Stimulated activated CD8-positive, alpha-beta memory T cell treated with anti-CD3 and anti-CD28 coated beads, Interleukin-7, amount 100 ng/mL, for 1 hour (primary cell): ENCODE results near the gene DYRK2.
"Not testable (repeated sequence)": the region's sequence is repeated elsewhere in the genome, so short reads cannot be mapped to it uniquely, and the experiment has no call there.

ENCODE experiments used
- DNase-seq, 2 donors: peaks; one replicate each; pipeline ENCODE4 v3.0.0-alpha.2; 2020; ENCODE audit warnings: low read depth in 2 of 2

The DYRK2 gene

DNA sequence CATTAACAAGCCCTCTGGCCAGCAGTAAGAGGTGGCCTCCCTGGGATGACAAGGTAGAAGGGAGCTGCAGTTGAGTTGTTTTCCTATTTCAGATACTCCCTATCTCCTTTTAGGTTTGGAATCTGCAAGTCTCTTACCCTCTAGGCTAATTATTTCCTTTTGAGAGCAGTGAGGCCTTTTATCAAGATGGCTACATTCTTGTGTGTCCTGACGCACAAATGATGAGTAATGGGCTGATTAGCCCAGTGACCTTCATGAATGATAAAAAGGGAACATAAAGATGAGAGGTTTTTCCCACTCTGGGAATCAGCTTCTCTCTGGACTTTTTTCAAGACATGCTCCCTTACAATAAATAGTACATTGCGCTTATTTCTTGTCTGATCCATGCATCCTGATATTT is 22.9 kb downstream of the DYRK2 start:
- DNase-seq: no peak

DNA sequence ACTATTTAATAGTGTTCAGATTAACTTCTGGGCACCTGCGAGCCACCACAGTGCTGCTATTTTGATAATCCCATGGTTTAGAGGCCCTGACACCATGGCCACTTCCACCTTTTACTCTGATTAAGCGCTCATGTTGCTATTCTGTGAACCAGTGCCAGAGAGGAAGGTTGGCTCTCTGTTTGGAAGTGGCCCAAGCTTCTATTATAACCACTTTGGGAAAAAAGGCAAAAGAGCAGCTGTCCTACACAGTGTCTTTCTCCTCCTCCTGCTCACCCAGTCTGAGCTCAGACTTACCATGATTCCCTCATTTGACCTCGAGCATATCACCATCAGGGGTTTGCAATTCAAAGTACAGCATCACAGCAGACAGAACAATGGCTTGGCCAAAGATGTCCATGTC is 23.3 kb downstream of the DYRK2 start:
- no peak for DNase-seq

DNA sequence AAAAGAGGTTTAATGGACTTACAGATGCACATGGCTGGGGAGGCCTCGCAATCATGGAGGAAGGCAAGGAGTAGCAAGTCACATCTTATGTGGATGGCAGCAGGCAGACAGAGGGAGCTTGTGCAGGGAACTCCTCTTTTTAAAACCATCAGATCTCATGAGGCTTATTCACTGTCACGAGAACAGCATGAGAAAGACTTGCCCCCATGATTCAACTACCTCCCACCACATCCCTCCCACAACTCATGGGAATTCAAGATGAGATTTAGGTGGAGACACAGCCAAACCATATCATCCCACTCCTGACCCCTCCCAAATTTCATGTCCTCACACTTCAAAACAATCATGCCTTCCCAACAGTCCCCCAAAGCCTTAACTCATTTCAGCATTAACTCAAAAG is 24.0 kb downstream of the DYRK2 start:
- not testable (repeated sequence) for DNase-seq

DNA sequence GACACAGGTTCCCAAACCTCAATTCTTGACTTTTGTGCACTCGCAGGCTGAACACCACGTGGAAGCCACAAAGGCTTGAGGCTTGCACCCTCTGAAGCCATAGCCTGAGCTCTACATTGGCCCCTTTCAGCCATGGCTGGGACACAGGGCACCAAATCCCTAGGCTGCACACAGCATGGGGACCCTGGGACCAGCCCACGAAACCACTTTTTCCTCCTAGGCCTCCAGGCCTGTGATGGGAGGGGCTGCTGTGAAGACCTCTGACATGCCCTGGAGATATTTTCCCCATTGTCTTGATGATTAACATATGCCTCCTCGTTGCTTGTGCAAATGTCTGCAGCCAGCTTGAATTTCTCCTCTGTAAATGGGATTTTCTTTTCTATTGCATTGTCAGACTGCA is 25.0 kb downstream of the DYRK2 start:
- DNase-seq: not testable (repeated sequence)

DNA sequence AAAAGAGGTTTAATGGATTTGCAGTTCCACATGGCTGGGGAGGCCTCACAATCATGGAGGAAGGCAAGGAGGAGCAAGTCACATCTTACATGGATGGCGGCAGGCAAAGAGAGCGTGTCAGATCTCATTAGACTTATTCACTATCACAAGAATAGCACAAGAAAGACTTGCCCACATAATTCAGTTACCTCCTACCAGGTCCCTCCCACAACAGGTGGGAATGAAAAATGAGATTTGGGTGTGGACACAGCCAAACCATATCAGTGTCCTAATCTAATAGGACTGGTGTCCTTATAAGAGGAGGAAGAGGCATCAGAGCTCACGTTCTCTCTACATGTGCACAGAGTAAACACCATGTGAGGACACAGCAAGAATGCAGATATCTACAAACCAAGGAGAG is 25.9 kb downstream of the DYRK2 start:
- no peak for DNase-seq

DNA sequence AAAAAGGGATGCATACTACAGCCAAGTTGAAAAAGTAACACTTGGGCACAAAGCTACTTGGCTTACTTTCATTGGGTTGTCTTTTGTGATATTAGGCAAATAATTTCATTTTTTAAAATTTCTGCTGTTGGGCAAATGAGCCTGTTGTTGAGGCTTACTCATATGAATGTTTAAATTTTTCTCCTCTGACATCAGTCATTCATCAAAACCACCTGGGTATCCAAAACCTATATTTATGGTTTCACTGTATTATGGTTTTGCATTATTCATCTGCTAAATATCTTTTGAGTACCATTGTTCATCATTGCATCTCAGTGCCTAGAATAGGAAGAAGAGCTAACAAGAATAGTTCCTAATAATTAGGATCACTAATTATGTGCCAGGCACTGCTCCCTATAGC is 28.1 kb downstream of the DYRK2 start:
- no peak for DNase-seq

DNA sequence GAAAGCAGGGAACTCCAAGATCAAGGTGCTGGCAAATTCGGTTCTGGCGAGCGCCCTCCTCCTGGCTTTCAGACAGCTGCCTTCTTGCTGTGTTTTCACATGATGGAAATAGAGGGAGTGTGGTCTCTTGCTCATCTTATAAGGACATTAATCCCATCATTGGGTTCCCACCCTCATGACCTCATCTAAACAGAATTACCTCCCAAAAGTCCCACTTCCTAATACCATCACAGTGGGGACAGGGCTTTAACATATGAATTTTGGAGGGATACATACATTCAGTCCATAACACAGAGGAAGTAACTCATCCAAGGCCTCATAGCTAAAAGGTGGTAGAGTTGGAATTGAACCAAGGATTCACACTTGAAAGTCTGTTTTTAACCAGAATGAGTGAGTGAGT is 28.6 kb downstream of the DYRK2 start:
- no peak for DNase-seq

DNA sequence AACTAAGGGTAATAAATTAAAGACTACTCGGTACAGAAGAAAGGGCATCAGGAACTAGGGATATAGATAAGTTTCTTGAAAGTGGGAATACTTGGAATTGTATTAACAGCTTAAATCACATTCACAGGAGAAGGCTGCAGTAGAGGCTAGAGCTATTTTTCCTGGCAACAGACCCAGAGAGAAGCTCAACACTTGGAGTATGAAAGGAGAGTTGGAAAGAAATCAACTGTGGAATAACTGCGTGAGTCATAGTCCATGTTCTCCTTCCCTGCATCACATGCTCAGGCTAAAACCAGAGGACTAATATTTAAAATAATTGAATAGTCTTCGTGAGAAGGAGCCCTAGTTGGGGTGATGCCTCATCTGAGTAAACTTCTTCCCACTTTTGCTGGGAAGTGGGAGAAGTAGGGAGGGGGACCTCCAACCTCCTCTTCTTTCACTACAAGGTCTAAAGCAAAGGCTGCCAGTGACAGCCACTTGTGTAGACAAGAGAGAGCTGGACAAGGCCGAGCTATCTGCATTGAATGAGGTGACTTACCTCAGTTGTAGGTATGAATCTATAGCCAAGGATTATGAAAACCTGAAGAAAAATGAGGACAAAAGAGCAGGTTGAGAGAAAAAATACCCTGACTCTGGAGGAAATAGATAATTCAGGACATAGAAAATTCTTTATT is 32.7 kb downstream of the DYRK2 start:
- DNase-seq: no peak

DNA sequence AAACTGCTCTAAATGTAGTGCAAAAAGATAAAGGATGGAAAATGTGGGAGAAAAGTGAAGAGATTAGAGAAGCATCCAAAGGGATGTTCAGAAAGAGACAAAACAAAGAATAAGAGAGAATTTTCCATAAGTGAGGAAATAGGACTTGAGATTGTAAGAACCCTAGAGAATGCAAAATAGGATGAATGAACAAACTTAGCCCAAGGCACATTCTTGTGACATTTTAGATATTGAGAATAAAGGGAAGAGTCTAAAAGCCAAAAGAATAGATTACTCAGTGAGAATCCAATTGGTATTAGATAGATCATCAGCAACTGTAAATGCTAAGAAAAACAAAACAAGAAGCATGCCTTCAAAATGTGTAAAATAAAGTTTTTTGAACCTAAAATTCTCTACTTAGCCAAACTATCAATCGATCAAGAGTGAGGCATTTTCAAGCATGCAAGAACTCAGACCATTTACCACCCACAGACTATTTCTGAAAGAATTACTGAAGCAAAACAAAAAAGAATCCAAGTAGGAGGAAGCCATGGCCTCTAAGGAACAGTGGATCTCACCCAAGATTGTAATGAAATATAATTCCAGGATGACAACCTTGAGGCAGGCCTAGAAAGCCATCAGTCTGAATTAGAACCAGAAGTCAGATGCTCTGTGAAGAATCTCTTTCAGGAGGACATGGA is 33.5 kb downstream of the DYRK2 start:
- DNase-seq: no peak

DNA sequence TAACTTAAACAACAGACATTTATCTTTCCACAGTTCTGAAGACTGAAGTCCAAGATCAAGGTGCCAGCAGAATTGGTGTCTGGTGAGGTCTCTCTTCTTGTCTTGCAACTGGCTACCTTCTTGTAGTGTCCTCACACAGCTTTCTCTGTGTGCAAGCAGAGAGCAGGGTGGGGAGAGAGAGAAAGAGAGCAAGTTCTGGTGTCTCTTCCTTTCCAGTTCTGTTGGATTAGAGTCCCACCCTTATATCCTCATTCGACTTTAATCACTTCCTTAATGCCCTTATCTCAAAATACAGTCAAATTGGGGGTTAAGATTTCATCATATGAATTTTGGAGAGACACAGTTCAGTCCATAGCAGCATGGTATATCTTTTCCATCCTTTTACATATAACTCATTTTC is 40.8 kb downstream of the DYRK2 start:
- no peak for DNase-seq

DNA sequence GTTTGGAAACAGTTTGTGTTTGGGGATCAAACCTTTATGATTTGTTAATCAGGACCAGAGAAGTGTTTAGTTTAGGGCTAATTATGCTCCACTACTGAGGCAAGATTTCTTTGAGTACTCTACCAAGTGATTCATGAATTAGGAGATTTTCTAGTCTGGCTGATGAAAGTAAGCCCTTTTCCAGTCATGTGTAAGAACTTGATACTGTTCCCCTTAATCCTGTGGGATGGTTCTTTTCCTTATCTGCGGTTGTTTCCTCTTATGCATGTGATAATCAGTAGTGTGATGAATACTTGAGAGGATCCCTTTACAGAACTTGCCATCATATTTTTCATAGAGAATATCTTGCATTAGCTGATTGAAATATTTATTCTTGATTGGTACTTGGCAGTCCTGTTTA is 42.1 kb downstream of the DYRK2 start:
- no peak for DNase-seq

DNA sequence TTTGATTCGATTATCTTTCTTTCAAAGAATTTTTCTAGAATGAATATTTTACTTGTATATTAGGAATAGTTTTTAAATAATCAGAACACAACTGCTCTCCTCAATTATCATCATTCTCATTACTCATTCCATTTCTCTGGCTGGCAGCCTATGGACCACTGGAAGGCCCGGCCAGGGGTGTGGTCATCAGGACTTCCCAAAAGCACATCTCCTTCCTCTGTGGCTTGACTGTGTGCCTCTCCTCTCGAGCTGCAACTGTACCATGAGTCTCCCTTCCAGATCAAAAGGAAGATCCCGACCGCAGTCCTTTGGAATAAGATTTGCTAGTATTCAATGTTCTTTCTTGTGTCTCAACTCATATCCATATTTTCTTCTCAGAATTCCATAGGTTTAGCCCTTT is 42.7 kb downstream of the DYRK2 start:
- no peak for DNase-seq

DNA sequence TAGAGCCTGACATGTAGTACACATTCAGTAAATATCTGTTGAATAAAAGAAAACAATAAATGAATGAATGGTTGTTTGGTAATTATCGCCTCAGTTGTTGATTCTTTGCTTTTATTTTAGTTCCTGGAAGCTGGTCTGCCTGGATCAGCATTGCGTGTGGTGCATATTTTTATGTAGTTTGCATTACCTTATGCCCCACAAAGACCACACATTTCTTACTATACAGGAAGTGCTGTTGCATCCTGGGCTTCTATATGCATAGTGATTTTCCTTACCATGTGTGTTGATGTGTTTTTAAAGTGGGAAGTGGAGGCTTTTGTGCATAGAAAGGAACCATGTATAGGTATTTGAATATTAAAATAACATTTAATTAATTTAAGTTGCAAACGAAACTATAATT is 43.6 kb downstream of the DYRK2 start:
- no peak for DNase-seq

DNA sequence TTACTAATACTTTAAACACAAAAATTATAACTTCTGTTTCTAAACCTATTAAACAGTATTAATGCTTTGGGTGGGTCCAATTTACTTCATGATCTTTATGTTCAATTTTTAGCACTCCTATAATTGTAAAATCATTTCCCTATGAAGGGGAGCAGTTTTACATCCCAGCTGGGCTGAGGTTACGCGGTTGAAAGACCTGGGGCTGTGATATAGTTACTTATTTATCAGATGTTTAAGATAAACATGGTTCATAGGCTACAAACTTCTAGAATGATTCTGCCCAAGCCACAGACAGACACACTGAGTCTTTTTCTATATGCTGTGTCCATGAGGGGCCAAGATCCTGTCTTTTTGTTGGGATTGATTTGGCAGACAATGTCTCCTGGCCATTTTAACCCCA is 44.4 kb downstream of the DYRK2 start:
- DNase-seq: no peak

DNA sequence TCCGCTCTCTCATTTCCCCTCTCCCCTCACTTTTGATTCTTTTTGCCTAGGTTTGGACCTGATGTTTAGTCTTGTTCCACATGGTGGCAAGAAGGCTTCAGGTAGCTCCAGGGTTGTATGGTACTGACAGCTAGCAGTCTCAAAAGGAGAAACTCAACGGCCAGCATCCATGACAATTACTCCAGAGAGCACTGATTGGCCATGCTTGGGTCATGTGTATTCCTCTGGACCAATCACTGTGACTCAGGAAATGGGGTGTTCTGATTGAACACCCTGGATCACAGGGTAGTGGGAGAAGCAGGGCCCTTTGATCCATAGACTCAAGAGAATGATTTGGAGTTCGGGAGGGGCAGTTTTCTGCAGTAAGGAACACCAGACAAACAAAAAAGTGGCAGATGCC is 45.3 kb downstream of the DYRK2 start:
- DNase-seq: no peak

DNA sequence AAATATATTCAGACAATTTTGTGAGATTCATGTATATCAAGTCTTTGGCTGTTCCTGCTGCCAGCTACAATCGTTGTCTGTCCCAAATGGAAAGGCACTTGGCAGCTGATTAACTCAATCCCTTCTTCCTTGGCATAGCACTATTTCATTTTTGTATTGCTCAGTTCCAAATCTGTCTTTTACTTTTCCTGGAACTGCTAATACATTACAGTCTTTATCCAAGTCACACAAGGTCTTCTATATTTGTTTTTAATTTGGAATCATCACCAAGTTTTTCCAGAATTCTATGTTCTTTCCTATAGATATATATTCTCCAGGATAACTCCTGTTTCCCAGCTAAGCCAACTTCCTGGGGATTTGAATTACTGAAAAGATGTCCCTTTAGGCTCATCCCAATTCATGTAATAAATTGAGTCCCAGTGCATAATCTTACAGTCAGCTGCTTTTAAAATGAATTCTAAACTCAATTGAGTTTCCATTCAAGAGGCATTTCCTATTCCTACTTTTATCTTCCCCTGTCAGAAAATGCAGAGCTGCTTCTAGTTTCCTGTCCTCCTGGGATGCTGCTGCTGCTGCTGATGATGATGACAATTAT is 45.9 kb downstream of the DYRK2 start:
- no peak for DNase-seq

DNA sequence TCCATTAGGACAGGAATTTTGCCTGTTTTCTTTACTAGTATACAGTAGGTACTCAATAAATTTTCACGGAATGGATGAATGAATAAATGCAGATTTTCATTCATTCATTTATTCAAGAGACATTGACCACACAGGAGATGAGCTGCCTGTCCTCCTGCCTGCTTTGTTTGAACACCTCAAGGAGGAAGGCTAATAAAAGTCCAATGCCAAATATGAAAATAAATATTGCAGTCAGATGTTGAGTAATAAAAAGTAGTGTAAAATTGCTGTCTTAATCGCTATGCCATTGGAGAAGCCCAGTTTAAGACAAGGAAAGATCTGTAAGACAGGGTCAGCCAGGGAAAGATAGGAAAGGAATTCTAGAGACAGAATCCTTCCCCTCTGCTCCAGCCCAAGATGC is 47.4 kb downstream of the DYRK2 start:
- no peak for DNase-seq

DNA sequence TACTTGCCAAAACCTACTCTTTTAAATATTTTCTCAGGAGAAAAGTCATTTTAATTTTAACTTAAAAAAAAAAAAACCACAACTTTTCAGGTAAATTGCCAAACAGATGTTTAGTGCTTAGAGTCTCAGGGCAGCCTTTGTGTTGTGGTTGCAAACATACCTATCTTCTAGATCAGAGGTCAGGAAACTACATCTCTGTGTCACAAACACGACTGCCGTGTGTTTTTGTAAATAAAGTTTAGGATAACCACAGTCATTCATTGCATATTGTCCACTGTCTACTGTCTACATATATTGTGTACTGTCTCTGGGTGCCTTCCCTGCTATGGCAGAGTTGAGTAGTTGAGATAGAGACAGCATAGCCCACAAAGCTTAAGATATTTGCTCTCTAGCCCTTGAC is 48.9 kb downstream of the DYRK2 start:
- no peak for DNase-seq

DNA sequence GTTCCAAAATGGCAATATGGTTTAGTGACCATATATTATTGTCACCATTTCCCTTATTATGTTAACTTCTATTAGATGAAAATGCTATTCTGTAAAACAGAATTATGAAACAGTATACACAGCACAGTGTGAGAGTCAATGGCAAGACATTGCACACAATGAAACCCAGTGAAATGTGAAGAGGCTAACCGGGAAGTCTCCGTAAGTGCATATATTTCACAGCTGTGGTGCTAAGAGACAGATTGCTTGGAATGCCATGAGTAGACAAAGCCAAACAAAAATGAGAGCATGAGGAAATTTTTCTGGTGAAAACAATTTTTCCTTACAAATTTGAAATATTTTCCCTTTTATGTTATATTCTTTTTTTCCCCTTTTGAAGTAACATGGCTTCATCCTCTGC is 49.4 kb downstream of the DYRK2 start:
- no peak for DNase-seq

DNA sequence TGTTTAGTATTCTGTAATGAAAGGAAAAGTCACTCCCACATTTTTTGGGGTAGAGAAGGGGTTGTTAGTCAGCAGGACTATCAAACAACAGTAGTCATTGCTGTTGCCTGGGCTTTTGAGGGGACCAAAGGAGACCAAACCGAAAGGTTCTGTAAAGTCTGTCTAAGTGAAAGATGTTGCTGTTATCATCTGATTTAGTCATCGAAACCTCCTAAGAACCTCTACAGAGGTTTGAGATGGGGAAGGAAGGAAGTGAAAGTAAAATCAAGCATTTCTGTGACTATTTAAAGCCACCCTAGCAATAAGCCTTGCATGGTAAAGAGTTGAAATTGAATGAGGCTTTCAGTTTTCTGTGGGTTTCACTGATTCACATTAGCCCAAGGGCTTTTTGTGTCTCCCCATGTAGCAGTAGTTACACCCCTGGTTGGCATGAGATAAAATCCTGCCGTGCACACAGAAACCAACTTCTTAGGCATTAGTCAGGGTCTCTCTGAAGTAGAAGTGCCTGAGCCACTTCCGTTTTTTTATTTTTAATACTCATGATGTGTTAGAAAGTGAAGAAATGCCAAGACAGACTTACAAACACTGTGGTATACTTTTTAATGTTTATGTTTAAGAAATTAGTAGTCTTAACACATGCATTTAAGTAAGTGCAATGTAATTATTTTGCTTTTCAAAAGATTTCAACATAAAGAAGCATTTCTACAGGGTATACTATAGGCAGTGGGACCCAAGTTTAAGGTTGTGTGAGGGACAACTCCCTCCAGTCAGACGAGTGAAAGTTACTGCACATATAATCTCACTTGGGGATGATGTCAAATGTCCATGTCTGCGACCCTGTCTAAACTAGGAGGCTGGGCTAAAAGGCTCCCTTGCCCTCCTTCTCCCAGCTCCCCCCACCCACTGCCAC is 50.4 kb downstream of the DYRK2 start:
- peak in 1 of 2 donors; percentile 10 for DNase-seq

DNA sequence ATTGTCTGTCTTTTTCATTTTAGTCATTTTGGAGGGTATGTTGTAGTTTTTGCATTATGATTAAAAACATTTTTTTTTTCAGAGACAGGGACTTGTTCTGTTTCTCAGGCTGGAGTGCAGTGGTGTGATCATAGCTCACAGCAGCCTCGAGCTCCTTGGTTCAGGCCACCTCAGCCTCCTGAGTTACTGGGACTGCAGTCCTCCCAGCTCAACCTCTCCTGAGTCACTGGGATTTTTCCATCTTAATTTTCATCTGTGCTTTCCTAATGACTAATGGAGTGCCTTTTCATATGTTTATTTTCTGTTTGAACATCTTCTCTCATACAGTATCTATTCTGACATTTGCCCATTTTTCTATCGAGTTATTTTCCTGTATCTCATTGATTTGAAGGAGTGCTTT is 52.6 kb downstream of the DYRK2 start:
- no peak for DNase-seq

DNA sequence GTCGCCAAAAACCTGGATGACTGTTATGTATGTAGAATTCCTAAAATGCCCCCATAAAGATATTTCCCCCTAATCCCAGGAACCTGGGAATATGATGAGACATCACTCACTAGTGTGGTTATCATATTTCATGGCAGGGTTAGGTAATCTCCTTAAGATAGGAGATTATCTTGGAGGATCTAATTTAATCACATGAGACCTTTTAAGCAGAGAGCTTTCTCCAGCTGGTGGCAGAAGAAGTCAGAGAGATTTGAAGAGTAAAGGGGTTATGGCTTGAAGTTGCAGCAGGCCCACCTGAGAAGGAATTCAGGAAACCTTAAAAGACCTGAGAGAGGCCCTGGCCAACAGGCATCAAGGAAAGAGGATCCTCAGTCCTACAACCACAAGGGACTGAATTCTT is 53.6 kb downstream of the DYRK2 start:
- no peak for DNase-seq
